ENCODE measurements around the gene NPAS3.

The NPAS3 gene

DNA sequence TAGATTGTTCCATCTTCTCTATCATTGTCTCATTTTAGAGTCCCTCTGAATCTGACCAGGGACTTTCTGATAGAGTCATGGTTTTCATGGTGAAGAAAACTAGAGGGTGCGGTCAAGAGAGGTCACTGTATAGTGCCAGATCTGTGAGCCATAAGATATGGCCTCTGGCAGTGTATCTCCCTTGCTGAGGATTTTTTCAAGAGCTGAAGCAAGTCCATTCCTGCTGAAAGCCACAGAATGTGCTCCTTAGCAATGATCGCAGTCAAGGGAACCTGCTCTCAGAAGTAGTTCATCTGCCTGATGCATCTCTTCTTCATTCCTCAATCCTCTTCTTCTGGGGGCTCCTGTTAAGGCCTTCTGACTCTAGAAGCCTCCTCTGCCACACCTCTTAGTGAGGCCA, 607.0 kb downstream of the NPAS3 start:
- Histone ChIP-seq H3K36me3 (replicated peaks; ENCODE audit: insufficient read depth, low read length) (no peaks in the 10 kb centered on the region), H3K9ac (ENCODE audit: low read length) (no peak overlapping the region), H3K9me3 (replicated peaks; ENCODE audit: insufficient read depth, low read length) (no peaks in the 10 kb centered on the region), H3K79me2 (ENCODE audit: low read length) (no peaks in the 10 kb centered on the region), H4K20me1 (ENCODE audit: insufficient read depth, low read length) (no peaks in the 10 kb centered on the region), H3K27ac (ENCODE audit: low read length) (no peak overlapping the region), H3K27me3 (replicated peaks; ENCODE audit: insufficient read depth, low read length) (no peaks in the 10 kb centered on the region), H2AFZ (ENCODE audit: low read length) (no peak overlapping the region), H3F3A (ENCODE audit: insufficient read depth, low read length) (no peaks in the 10 kb centered on the region), H3K4me1 (ENCODE audit: low read length) (no peaks in the 10 kb centered on the region), H3K9me2 (replicated peaks; ENCODE audit: insufficient read depth, low read length) (no peaks in the 10 kb centered on the region), H3K4me2 (ENCODE audit: low read depth, low read length) (no peak overlapping the region), H3K4me3 (ENCODE audit: low read length) (no peak overlapping the region)
- TF ChIP-seq EZH2 (optimal IDR thresholded peaks at IDR 0.05; ENCODE audit: low read depth, low read length) (no peak), EZH2phosphoT487 (IDR thresholded peaks at IDR 0.05; ENCODE audit: low read length) (no peak)
- TF ChIP-seq, protein P1, sequence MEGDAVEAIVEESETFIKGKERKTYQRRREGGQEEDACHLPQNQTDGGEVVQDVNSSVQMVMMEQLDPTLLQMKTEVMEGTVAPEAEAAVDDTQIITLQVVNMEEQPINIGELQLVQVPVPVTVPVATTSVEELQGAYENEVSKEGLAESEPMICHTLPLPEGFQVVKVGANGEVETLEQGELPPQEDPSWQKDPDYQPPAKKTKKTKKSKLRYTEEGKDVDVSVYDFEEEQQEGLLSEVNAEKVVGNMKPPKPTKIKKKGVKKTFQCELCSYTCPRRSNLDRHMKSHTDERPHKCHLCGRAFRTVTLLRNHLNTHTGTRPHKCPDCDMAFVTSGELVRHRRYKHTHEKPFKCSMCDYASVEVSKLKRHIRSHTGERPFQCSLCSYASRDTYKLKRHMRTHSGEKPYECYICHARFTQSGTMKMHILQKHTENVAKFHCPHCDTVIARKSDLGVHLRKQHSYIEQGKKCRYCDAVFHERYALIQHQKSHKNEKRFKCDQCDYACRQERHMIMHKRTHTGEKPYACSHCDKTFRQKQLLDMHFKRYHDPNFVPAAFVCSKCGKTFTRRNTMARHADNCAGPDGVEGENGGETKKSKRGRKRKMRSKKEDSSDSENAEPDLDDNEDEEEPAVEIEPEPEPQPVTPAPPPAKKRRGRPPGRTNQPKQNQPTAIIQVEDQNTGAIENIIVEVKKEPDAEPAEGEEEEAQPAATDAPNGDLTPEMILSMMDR (IDR thresholded peaks at IDR 0.05; ENCODE audit: low read length) = no peak
- no peak for DNase-seq

DNA sequence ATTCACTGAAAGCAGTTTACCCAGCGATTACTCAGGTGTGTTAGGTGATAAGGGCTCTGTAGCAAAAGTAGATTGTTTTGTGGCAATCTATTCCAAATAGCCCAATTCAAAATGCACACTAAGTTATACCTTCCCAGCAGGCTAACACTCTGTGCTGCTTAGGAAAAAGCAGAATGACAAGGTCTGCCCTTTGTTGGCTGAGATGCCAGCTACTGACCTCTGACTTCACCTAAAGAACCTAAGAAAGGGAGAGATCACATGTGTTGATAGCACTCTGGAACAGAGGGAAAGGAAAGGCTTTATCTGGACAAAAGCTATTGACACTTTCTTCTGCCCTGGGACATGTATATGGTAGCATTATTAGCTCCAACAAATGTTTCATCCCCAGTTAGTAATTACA, 609.9 kb downstream of the NPAS3 start:
- H3K9me3 ChIP-seq (replicated peaks; ENCODE audit: insufficient read depth, low read length) = no peaks in the 10 kb centered on the region
- TF ChIP-seq EZH2phosphoT487 (IDR thresholded peaks at IDR 0.05; ENCODE audit: low read length) (no peak), EZH2 (optimal IDR thresholded peaks at IDR 0.05; ENCODE audit: low read depth, low read length) (no peak)
- TF ChIP-seq, protein P1 (IDR thresholded peaks at IDR 0.05; ENCODE audit: low read length) = no peak
- H3K4me3 ChIP-seq (ENCODE audit: low read length) = no peak overlapping the region
- H3F3A ChIP-seq (ENCODE audit: insufficient read depth, low read length) = no peaks in the 10 kb centered on the region
- H3K27ac ChIP-seq (ENCODE audit: low read length) = no peak overlapping the region
- no peak overlapping the region for H2AFZ ChIP-seq (ENCODE audit: low read length)
- H3K27me3 ChIP-seq (replicated peaks; ENCODE audit: insufficient read depth, low read length) = no peaks in the 10 kb centered on the region
- no peak for DNase-seq
- H3K79me2 ChIP-seq (ENCODE audit: low read length) = no peaks in the 10 kb centered on the region
- H3K36me3 ChIP-seq (replicated peaks; ENCODE audit: insufficient read depth, low read length) = no peaks in the 10 kb centered on the region
- no peaks in the 10 kb centered on the region for H3K4me1 ChIP-seq (ENCODE audit: low read length)
- no peak overlapping the region for H3K4me2 ChIP-seq (ENCODE audit: low read depth, low read length)
- H4K20me1 ChIP-seq (ENCODE audit: insufficient read depth, low read length) = no peaks in the 10 kb centered on the region
- H3K9me2 ChIP-seq (replicated peaks; ENCODE audit: insufficient read depth, low read length) = no peaks in the 10 kb centered on the region
- H3K9ac ChIP-seq (ENCODE audit: low read length) = no peak overlapping the region

DNA sequence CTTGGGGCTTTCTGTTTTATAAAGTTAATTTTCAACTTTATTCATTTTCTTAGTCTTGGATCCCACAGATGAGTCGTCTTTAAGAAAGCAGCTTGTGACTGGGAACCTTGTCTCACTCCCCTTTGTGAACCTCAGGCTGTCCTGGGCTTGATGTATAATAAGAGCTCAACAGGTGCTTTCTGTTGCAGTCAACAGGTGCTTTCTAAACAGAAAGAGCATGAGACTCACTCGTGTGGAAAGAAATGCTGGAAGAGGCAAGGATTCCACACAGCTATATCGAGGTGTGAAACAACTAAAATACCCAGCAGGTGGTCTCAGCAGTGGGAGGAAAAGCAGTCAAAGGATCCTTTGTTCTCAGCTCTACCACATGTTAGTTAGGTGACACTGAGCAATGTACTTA, 613.3 kb downstream of the NPAS3 start:
- Histone ChIP-seq H4K20me1 (ENCODE audit: insufficient read depth, low read length) (no peaks in the 10 kb centered on the region), H2AFZ (ENCODE audit: low read length) (no peak overlapping the region), H3K36me3 (replicated peaks; ENCODE audit: insufficient read depth, low read length) (no peaks in the 10 kb centered on the region), H3K9me3 (replicated peaks; ENCODE audit: insufficient read depth, low read length) (no peaks in the 10 kb centered on the region), H3K79me2 (ENCODE audit: low read length) (no peaks in the 10 kb centered on the region), H3K4me1 (ENCODE audit: low read length) (no peaks in the 10 kb centered on the region), H3K4me2 (ENCODE audit: low read depth, low read length) (no peak overlapping the region), H3K9me2 (replicated peaks; ENCODE audit: insufficient read depth, low read length) (no peaks in the 10 kb centered on the region), H3K4me3 (ENCODE audit: low read length) (no peak overlapping the region), H3K27ac (ENCODE audit: low read length) (no peak overlapping the region), H3F3A (ENCODE audit: insufficient read depth, low read length) (no peaks in the 10 kb centered on the region), H3K27me3 (replicated peaks; ENCODE audit: insufficient read depth, low read length) (no peaks in the 10 kb centered on the region), H3K9ac (ENCODE audit: low read length) (no peak overlapping the region)
- DNase-seq = no peak
- TF ChIP-seq EZH2 (optimal IDR thresholded peaks at IDR 0.05; ENCODE audit: low read depth, low read length) (no peak), EZH2phosphoT487 (IDR thresholded peaks at IDR 0.05; ENCODE audit: low read length) (no peak)
- TF ChIP-seq, protein P1 (IDR thresholded peaks at IDR 0.05; ENCODE audit: low read length) = no peak
